NB4 (cell line): ENCODE results near the gene DACT1.
"Not testable (repeated sequence)": the region's sequence is repeated elsewhere in the genome, so short reads cannot be mapped to it uniquely, and the experiment has no call there.

ENCODE experiments used
- DNase-seq: peaks from one replicate; pipeline ENCODE4 v3.0.0; 2010; ENCODE audit warnings: low read depth
- H3K4me3 ChIP-seq: one replicate; pipeline ENCODE4 v1.5.1; 2011; ENCODE audit warnings: mild to moderate bottlenecking, low read depth, low read length, moderate library complexity
- CTCF ChIP-seq: IDR thresholded peaks from one replicate; pipeline ENCODE4 v1.5.1; 2012; ENCODE audit warnings: low read depth, low read length
- MAX ChIP-seq: IDR thresholded peaks from 2 replicates; pipeline ENCODE4 v1.6.1; 2011; ENCODE audit warnings: low read depth, low read length
- MYC ChIP-seq: IDR thresholded peaks from 2 replicates; pipeline ENCODE4 v1.6.1; 2011; ENCODE audit warnings: low read depth, low read length
- POLR2A ChIP-seq: IDR thresholded peaks from 2 replicates; pipeline ENCODE4 v1.6.1; 2011; ENCODE audit warnings: mild to moderate bottlenecking; ENCODE audit not compliant: insufficient read length; ENCODE audit errors: extremely low read depth

DACT1 gene

DNA sequence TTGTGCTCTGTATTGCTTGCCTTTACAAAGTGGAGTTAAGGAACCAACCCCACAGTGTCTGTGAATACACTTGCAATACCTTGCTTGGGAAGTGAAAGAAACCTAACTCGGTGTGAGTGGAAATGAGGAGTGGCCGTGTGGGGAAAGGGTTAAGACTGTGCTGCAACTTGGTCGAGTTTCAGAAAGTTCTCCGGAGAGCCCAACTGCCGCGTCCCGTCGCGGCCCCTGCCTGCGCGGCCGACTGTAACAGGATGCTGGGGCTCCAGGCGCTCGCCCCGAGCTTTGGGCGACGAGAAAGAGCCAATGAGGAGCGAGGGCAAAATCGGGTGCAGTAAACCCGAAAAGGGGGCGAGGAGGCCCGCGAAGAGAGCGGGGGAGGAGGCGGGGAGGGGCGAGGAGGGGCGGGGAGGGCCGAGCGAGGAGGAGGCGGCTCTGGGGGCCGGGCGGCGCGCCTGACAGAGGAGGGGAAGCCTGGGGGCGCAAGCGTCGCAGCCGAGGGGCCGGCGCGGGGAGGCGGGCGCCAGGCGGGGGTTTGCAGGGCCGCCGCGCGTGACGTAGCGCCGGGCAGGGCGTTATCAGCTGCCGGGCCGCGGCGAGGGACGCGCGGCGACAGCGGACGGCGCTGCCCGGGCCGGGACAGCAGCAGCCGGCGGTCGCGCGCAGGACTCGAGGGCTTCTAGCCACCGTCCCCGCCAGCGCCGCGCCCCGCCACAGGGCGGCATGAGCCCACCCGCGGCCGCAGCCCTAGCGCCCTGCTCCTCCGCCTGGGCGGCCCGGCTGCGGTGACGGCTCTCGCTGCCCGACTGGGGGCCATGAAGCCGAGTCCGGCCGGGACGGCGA lies at the start of gene DACT1:
DACT1 (plus strand) TSS at position 572 of the 840 bp plus-strand sequence; CDS start at position 813, 241 bp downstream.
- peak within 1 kb of the TSS; percentile 41 for H3K4me3 ChIP-seq
- peak; percentile 44 for DNase-seq
- TF ChIP-seq MAX, result no peak
- peak; percentile 1 for TF ChIP-seq CTCF

GRCh38 chr14:58588321-58588720 lies 49.4 kb upstream of the DACT1 start:
- H3K4me3 ChIP-seq, DNase-seq: not testable (repeated sequence)

- TF ChIP-seq POLR2A, result no peak
- TF ChIP-seq MYC, result no peak
- TF ChIP-seq MAX, result no peak
- TF ChIP-seq CTCF, result no peak
- DNase-seq, result no peak
Observed at GRCh38 chr14:58593977-58594376, 43.8 kb upstream of the DACT1 start.

GRCh38 chr14:58597041-58597440 lies 40.7 kb upstream of the DACT1 start:
- no peak for TF ChIP-seq MAX
- TF ChIP-seq POLR2A, result no peak
- no peak for TF ChIP-seq MYC
- no peak for TF ChIP-seq CTCF
- H3K4me3 ChIP-seq, result no peak overlapping the region
- DNase-seq, result no peak

More at GRCh38 chr14:58593977-58594376, 43.8 kb upstream of the DACT1 start:
- no peak overlapping the region for H3K4me3 ChIP-seq

- DNase-seq, result no peak
- TF ChIP-seq MYC (no peak), CTCF (no peak)
- H3K4me3 ChIP-seq, result no peak overlapping the region
Observed at GRCh38 chr14:58598028-58598803, 39.5 kb upstream of the DACT1 start.

- no peak overlapping the region for H3K4me3 ChIP-seq
- no peak for DNase-seq
- TF ChIP-seq MAX, result no peak
- no peak for TF ChIP-seq CTCF
- TF ChIP-seq POLR2A, result no peak
- no peak for TF ChIP-seq MYC
Observed at GRCh38 chr14:58598804-58599525, 38.8 kb upstream of the DACT1 start.
